ENCODE data around the gene ANKRD44. TPM values are rescaled to one million over a fixed set of nuclear protein-coding genes. Genes with fewer than 3 reads are reported as not detected.

Gene ANKRD44
- total and polyA plus RNA-seq, 2 of the 8 experiments (the other 6 are each of a cell fraction or from before 2014, with no cell fraction given), result 1.2 to 1.3 TPM

DNA sequence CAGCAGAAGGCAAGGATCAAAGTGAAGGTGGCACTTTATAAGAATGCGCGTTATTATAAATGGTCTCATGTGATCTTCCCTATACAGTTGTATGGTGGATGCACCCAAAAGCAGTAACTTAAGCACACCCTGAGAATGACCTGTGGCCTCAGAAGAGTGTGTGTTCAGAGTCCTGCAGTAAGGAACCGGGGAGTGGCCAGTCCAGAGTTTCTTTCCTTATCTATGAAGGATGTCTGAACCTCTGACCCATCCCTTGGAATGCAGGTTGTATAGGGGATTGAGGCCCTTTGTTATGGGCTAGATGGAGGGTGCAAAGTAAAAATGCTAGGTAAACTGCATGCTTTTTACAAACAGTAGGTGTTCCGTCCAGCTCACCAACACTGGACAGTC is 43.6 kb upstream of the ANKRD44 start:
- WGBS, 2 experiments (ENCODE audit: extremely low coverage in 1 of 2, insufficient coverage in 1 of 2, insufficient read length in 1 of 2, insufficient replicate concordance in 2 of 2, low coverage in 1 of 2, low lambda C conversion rate in 2 of 2, missing lambda C conversion rate in 1 of 2), result 94% methylated on average over 4 of the region's 4 CpGs; no CpG with 5 or more reads in 1 of the 2 experiments
- Histone ChIP-seq H3K23me2 (ENCODE audit: low read depth, low read length) (no peaks in the 10 kb centered on the region), H3K23ac (ENCODE audit: insufficient read length) (no peak overlapping the region)
- TF ChIP-seq BACH1 (IDR thresholded peaks at IDR 0.05; ENCODE audit: low read length), result no peak
- TF ChIP-seq BCL11A (IDR thresholded peaks at IDR 0.05; ENCODE audit: low read depth in 2 of 2, low read length in 2 of 2), result no peak
- TF ChIP-seq SUZ12 (IDR thresholded peaks at IDR 0.05; ENCODE audit: low read length), result no peak
- no peak for TF ChIP-seq GABPA (IDR thresholded peaks at IDR 0.05; ENCODE audit: borderline replicate concordance, insufficient read depth, low read length)
- no peak for TF ChIP-seq NANOG (IDR thresholded peaks at IDR 0.05; ENCODE audit: insufficient read depth, low read depth, low read length, poor library complexity, severe bottlenecking)
- TF ChIP-seq SRF (IDR thresholded peaks at IDR 0.05; ENCODE audit: low read depth, low read length), result no peak
- no peak for TF ChIP-seq ZNF274 (IDR thresholded peaks at IDR 0.05; ENCODE audit: borderline replicate concordance, extremely low read depth, low read length)
- TF ChIP-seq, protein P1, sequence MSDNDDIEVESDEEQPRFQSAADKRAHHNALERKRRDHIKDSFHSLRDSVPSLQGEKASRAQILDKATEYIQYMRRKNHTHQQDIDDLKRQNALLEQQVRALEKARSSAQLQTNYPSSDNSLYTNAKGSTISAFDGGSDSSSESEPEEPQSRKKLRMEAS (IDR thresholded peaks at IDR 0.05), result no peak
- TF ChIP-seq CREB1 (IDR thresholded peaks at IDR 0.05), result no peak
- TF ChIP-seq CTBP2 (IDR thresholded peaks at IDR 0.05; ENCODE audit: borderline replicate concordance, insufficient read depth, insufficient read length, low read length), result no peak
- no peak for TF ChIP-seq KDM4A (IDR thresholded peaks at IDR 0.05; ENCODE audit: low read depth, low read length, severe bottlenecking)
- TF ChIP-seq TCF12 (IDR thresholded peaks at IDR 0.05; ENCODE audit: low read depth, low read length), result no peak
- TF ChIP-seq JUN (IDR thresholded peaks at IDR 0.05; ENCODE audit: low read depth, low read length), result no peak
- no peak for TF ChIP-seq KDM5A (IDR thresholded peaks at IDR 0.05; ENCODE audit: low read length)
- no peak for TF ChIP-seq MAFK (IDR thresholded peaks at IDR 0.05; ENCODE audit: low read depth, low read length)
- no peak for TF ChIP-seq CHD1 (IDR thresholded peaks at IDR 0.05; ENCODE audit: low read depth, low read length)

More for the DNA sequence above, 43.6 kb upstream of the ANKRD44 start:
- H3K56ac ChIP-seq (replicated peaks; ENCODE audit: insufficient read length, low read depth, low read length), result no peak overlapping the region
- H2AK5ac ChIP-seq (ENCODE audit: low read depth, low read length), result no peak overlapping the region
- H3K4me2 ChIP-seq (ENCODE audit: insufficient read depth in 1 of 2, low read depth in 2 of 2, low read length in 2 of 2), result no peak overlapping the region
- H3K4me3 ChIP-seq (ENCODE audit: extremely low read depth in 1 of 4, insufficient read depth in 2 of 4, low read depth in 3 of 4, low read length in 4 of 4), result no peak overlapping the region
- no peaks in the 10 kb centered on the region for H3K27me3 ChIP-seq (replicated peaks in 1 of 4; ENCODE audit: control insufficient read depth in 3 of 4, extremely low read depth in 1 of 4, insufficient read depth in 3 of 4, low read length in 3 of 4)
- no peak overlapping the region for H3K27ac ChIP-seq (ENCODE audit: low read depth, low read length)
- FAIRE-seq (no peak), DNase-seq (ENCODE audit: low read depth in 1 of 2, low spot score in 2 of 2) (no peak)
- no peak overlapping the region for H4K91ac ChIP-seq (replicated peaks; ENCODE audit: insufficient read length, low read length)
- H4K5ac ChIP-seq (ENCODE audit: insufficient read length, low read depth, low read length), result no peak overlapping the region
- ChIA-PET CTCF (ENCODE audit: partially characterized antibody) (interaction anchor here (0.9 to 2.0 kb wide), 5 partner anchors 16 to 241 kb away, joined by 3 to 6 read pairs (median 5); no protein-coding TSS in a partner anchor), POLR2A (ENCODE audit: partially characterized antibody) (no interaction called here)
- no peak overlapping the region for H2AFZ ChIP-seq (ENCODE audit: low read length)
- no peak overlapping the region for H2BK12ac ChIP-seq (ENCODE audit: low read depth, low read length)
- H3K4ac ChIP-seq (replicated peaks; ENCODE audit: insufficient read length, low read depth, low read length), result no peak overlapping the region
- H2BK120ac ChIP-seq (replicated peaks; ENCODE audit: low read depth, low read length), result no peak overlapping the region
- no peak overlapping the region for H2BK15ac ChIP-seq (ENCODE audit: low read length)
- no peak overlapping the region for H3K14ac ChIP-seq (ENCODE audit: insufficient read length)
- H4K8ac ChIP-seq (ENCODE audit: extremely low read depth, insufficient read depth, low read length), result no peak overlapping the region
- H3K79me2 ChIP-seq (ENCODE audit: control insufficient read depth in 1 of 2, insufficient read depth in 2 of 2, low read length in 2 of 2), result no peaks in the 10 kb centered on the region
- H3K79me1 ChIP-seq (ENCODE audit: low read depth, low read length), result no peaks in the 10 kb centered on the region
- no peak overlapping the region for H3K18ac ChIP-seq (ENCODE audit: extremely low read depth, low read length)
- H3K9me3 ChIP-seq (ENCODE audit: insufficient read depth in 2 of 2, low read depth in 1 of 2, low read length in 1 of 2), result no peaks in the 10 kb centered on the region
- H4K20me1 ChIP-seq (replicated peaks in 1 of 2; ENCODE audit: control insufficient read depth in 1 of 2, insufficient read depth in 2 of 2, low read length in 2 of 2), result no peaks in the 10 kb centered on the region
- no peak overlapping the region for H2BK5ac ChIP-seq (ENCODE audit: low read depth, low read length)
- no peak overlapping the region for H3K9ac ChIP-seq (replicated peaks in 1 of 4; ENCODE audit: extremely low read depth in 1 of 4, low read depth in 3 of 4, low read length in 3 of 4)
- H3K36me3 ChIP-seq (ENCODE audit: control insufficient read depth in 2 of 4, insufficient read depth in 4 of 4, low read length in 3 of 4), result no peaks in the 10 kb centered on the region
- no peak overlapping the region for H2BK20ac ChIP-seq (ENCODE audit: low read length)
- no peaks in the 10 kb centered on the region for H3K4me1 ChIP-seq (replicated peaks in 1 of 4; ENCODE audit: control insufficient read depth in 3 of 4, insufficient read depth in 4 of 4, low read length in 3 of 4)

All from H1 (cell line).